ENCODE measurements around the gene UQCC3.
"Not testable (repeated sequence)": the region's sequence is repeated elsewhere in the genome, so short reads cannot be mapped to it uniquely, and the experiment has no call there.

UQCC3 gene

GRCh38 chr11:62687508-62688396 is 16.3 kb downstream of the UQCC3 start:
- no peak for TF ChIP-seq CTCF (IDR thresholded peaks at IDR 0.05; ENCODE audit: insufficient read depth, missing control alignments)
- no peak for FAIRE-seq
- DNase-seq (ENCODE audit: insufficient read length, low spot score), result no peak

GRCh38 chr11:62688491-62688890 is 17.0 kb downstream of the UQCC3 start:
- FAIRE-seq, result no peak
- TF ChIP-seq CTCF (IDR thresholded peaks at IDR 0.05; ENCODE audit: insufficient read depth, missing control alignments), result no peak
- DNase-seq (ENCODE audit: insufficient read length, low spot score), result no peak

- no peak for TF ChIP-seq CTCF (IDR thresholded peaks at IDR 0.05; ENCODE audit: insufficient read depth, missing control alignments)
- DNase-seq (ENCODE audit: insufficient read length, low spot score), result no peak
- no peak for FAIRE-seq
These were observed 18.1 kb downstream of the UQCC3 start, which contains the start of gene LRRN4CL for GRCh38 chr11:62689421-62690183. LRRN4CL (minus strand) TSS chr11:62689530; CDS start chr11:62688508, 1,022 bp downstream.

GRCh38 chr11:62693624-62694023 is 22.2 kb downstream of the UQCC3 start:
- not testable (repeated sequence) for DNase-seq (ENCODE audit: insufficient read length, low spot score); FAIRE-seq

GRCh38 chr11:62694455-62695167 is 23.1 kb downstream of the UQCC3 start:
- TF ChIP-seq CTCF (IDR thresholded peaks at IDR 0.05; ENCODE audit: insufficient read depth, missing control alignments), result peak; percentile 73
- DNase-seq (ENCODE audit: insufficient read length, low spot score) (peak; percentile 72), FAIRE-seq (no peak)

- TF ChIP-seq CTCF (IDR thresholded peaks at IDR 0.05; ENCODE audit: insufficient read depth, missing control alignments), result no peak
- FAIRE-seq (no peak), DNase-seq (ENCODE audit: insufficient read length, low spot score) (no peak)
These were observed 30.8 kb downstream of the UQCC3 start for GRCh38 chr11:62702246-62702645.

- DNase-seq (ENCODE audit: insufficient read length, low spot score); FAIRE-seq: not testable (repeated sequence)
These were observed 32.4 kb downstream of the UQCC3 start for GRCh38 chr11:62703921-62704320.

Data from D721Med (cell line).